Vagina (tissue), 2 donors: ENCODE measurements around the gene LRP3.

Experiments
- CTCF ChIP-seq, 3 experiments: fragments of 450-650 bp in 2 of 3; fragments of 200-600 bp in 1 of 3; sonication (generic) in 1 of 3; IDR thresholded peaks; one replicate each; pipeline ENCODE4 v1.5.1; 2017 to 2019; ENCODE audit warnings: antibody characterized with exemption in 3 of 3, mild to moderate bottlenecking in 2 of 3, moderate library complexity in 2 of 3
- POLR2A ChIP-seq, 2 donors: fragments of 450-650 bp; IDR thresholded peaks; one replicate each; pipeline ENCODE4 v1.6.1; 2017; ENCODE audit warnings: antibody characterized with exemption in 2 of 2, mild to moderate bottlenecking in 2 of 2, moderate library complexity in 2 of 2
- POLR2AphosphoS5 ChIP-seq, 2 donors: sonication (generic); formaldehyde crosslinking; IDR thresholded peaks; one replicate each; pipeline ENCODE4 v1.9.0; 2017; ENCODE audit warnings: antibody characterized with exemption in 2 of 2, mild to moderate bottlenecking in 2 of 2, low read depth in 1 of 2; ENCODE audit not compliant: insufficient read depth in 1 of 2

GRCh38 chr19:33251526-33252090, 57.5 kb downstream of the LRP3 start:
- TF ChIP-seq CTCF (IDR thresholded peaks at IDR 0.05) = no peak
- no peak for TF ChIP-seq POLR2AphosphoS5 (IDR thresholded peaks at IDR 0.05; ENCODE audit: insufficient read depth in 1 of 2, low read depth in 1 of 2)
- TF ChIP-seq POLR2A (IDR thresholded peaks at IDR 0.05) = no peak
